Peyer's patch (tissue), 4 donors: ENCODE data around the gene MLX. TPM values are rescaled to one million over a fixed set of nuclear protein-coding genes. Genes with fewer than 3 reads are reported as not detected.
"Not testable (repeated sequence)": the region's sequence is repeated elsewhere in the genome, so short reads cannot be mapped to it uniquely, and the experiment has no call there.

Experiments used
- DNase-seq, 3 donors: peaks; one replicate each; pipeline ENCODE4 v3.0.0-alpha.2; 2017 to 2019
- H3K27ac ChIP-seq, 4 donors: fragments of 200-600 bp; sonication (generic); one replicate each; pipeline ENCODE4 v1.5.1; 2016 to 2019
- H3K27me3 ChIP-seq, 2 donors: fragments of 200-600 bp; sonication (generic); one replicate each; pipeline ENCODE4 v1.5.1; 2019
- H3K36me3 ChIP-seq, 3 donors: fragments of 200-600 bp; sonication (generic); one replicate each; pipeline ENCODE4 v1.5.1; 2016 to 2019
- H3K4me1 ChIP-seq, 4 donors: fragments of 200-600 bp; sonication (generic); one replicate each; pipeline ENCODE4 v1.5.1; 2016 to 2019
- H3K4me3 ChIP-seq, 4 donors: fragments of 200-600 bp; sonication (generic); 1 replicate in 3 of 4; 2 replicates in 1 of 4; pipeline ENCODE4 v1.5.1; 2016 to 2019; ENCODE audit warnings: mild to moderate bottlenecking in 1 of 4
- H3K9me3 ChIP-seq, 4 donors: fragments of 200-600 bp; sonication (generic); one replicate each; pipeline ENCODE4 v1.5.1; 2016 to 2019; ENCODE audit warnings: mild to moderate bottlenecking in 1 of 4
- POLR2A ChIP-seq, 2 donors: fragments of 450-650 bp; IDR thresholded peaks; one replicate each; pipeline ENCODE4 v1.5.1; 2017; ENCODE audit warnings: antibody characterized with exemption in 2 of 2, mild to moderate bottlenecking in 2 of 2, moderate library complexity in 2 of 2
- total RNA-seq, 4 donors: library from RNA; depleted of rRNA; stranded (reverse); fragments of >200 nt; gene quantifications; one replicate each; pipeline ENCODE4 v1.1.0, GENCODE V29; 2016
- TF ChIP-seq, protein P1 (sequence below), 6 experiments: fragments of 450-650 bp in 4 of 6; fragments of 200-600 bp in 2 of 6; sonication (generic) in 1 of 6; IDR thresholded peaks; one replicate each; pipeline ENCODE4 v1.5.1; 2017 to 2019; ENCODE audit warnings: antibody characterized with exemption in 6 of 6, mild to moderate bottlenecking in 3 of 6, moderate library complexity in 1 of 6

MLX gene
- total RNA-seq, 4 donors from 2014 or later = 65.2 to 180 (median 133) TPM

DNA sequence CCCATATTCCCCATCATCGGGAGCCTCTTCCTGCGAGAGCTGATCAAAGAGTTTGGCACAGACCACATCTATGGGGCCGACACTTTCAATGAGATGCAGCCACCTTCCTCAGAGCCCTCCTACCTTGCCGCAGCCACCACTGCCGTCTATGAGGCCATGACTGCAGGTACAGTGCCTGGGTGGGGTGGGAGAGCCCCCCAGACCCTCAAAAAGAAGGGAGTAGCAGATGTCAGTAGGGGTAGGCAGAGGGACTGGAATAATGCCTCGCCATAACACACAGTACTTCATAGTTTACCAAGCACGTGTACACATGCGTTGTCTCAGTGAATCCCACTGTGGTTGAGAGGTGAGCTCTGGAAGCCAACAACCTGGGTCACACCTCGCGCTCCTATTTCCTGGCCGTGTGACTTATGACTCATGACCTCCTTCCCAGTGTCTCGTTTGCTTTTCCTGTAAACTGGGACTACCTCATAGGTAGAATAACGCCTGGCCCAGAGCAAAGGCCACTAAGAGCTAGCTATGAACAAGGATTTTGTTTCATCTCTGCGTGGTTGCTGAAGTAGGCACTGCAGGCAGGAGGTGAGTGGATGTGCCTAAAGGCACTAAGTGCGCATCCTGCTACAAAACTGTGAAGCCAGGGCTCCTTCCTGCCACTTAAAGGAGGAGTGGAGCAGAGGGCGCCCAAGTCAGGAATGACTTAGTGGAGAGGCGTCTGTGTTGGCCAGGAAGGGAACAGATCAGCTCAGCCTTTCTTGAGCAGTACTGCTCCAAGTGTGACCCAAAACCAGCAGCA is 25.7 kb upstream of the MLX start:
- peaks cover 0 to 30% (median 7%) of the 10 kb centered on the region in 4 donors for H3K4me1 ChIP-seq
- H3K36me3 ChIP-seq = peaks cover 0 to 40% (median 0%) of the 10 kb centered on the region in 3 donors
- no peak overlapping the region for H3K4me3 ChIP-seq
- no peaks in the 10 kb centered on the region for H3K9me3 ChIP-seq
- H3K27me3 ChIP-seq = no peaks in the 10 kb centered on the region
- DNase-seq = peak in 1 of 3 donors; percentile 83
- H3K27ac ChIP-seq = peak overlapping the region in 3 of 4 donors; percentile 59 to 80 (median 79)
- TF ChIP-seq POLR2A (IDR thresholded peaks at IDR 0.05) = peak in 1 of 2 donors; percentile 71
- TF ChIP-seq, protein P1, sequence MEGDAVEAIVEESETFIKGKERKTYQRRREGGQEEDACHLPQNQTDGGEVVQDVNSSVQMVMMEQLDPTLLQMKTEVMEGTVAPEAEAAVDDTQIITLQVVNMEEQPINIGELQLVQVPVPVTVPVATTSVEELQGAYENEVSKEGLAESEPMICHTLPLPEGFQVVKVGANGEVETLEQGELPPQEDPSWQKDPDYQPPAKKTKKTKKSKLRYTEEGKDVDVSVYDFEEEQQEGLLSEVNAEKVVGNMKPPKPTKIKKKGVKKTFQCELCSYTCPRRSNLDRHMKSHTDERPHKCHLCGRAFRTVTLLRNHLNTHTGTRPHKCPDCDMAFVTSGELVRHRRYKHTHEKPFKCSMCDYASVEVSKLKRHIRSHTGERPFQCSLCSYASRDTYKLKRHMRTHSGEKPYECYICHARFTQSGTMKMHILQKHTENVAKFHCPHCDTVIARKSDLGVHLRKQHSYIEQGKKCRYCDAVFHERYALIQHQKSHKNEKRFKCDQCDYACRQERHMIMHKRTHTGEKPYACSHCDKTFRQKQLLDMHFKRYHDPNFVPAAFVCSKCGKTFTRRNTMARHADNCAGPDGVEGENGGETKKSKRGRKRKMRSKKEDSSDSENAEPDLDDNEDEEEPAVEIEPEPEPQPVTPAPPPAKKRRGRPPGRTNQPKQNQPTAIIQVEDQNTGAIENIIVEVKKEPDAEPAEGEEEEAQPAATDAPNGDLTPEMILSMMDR (IDR thresholded peaks at IDR 0.05) = no peak

DNA sequence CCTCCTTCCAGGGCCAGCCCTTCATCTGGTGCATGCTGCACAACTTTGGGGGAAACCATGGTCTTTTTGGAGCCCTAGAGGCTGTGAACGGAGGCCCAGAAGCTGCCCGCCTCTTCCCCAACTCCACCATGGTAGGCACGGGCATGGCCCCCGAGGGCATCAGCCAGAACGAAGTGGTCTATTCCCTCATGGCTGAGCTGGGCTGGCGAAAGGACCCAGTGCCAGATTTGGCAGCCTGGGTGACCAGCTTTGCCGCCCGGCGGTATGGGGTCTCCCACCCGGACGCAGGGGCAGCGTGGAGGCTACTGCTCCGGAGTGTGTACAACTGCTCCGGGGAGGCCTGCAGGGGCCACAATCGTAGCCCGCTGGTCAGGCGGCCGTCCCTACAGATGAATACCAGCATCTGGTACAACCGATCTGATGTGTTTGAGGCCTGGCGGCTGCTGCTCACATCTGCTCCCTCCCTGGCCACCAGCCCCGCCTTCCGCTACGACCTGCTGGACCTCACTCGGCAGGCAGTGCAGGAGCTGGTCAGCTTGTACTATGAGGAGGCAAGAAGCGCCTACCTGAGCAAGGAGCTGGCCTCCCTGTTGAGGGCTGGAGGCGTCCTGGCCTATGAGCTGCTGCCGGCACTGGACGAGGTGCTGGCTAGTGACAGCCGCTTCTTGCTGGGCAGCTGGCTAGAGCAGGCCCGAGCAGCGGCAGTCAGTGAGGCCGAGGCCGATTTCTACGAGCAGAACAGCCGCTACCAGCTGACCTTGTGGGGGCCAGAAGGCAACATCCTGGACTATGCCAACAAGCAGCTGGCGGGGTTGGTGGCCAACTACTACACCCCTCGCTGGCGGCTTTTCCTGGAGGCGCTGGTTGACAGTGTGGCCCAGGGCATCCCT is 23.5 kb upstream of the MLX start:
- no peaks in the 10 kb centered on the region for H3K9me3 ChIP-seq
- no peak overlapping the region for H3K27ac ChIP-seq
- peaks cover 0 to 27% (median 0%) of the 10 kb centered on the region in 4 donors for H3K4me1 ChIP-seq
- TF ChIP-seq, protein P1 (IDR thresholded peaks at IDR 0.05) = no peak
- no peak for TF ChIP-seq POLR2A (IDR thresholded peaks at IDR 0.05)
- no peak for DNase-seq
- no peak overlapping the region for H3K4me3 ChIP-seq
- H3K36me3 ChIP-seq = peaks cover 0 to 40% (median 0%) of the 10 kb centered on the region in 3 donors
- H3K27me3 ChIP-seq = no peaks in the 10 kb centered on the region

DNA sequence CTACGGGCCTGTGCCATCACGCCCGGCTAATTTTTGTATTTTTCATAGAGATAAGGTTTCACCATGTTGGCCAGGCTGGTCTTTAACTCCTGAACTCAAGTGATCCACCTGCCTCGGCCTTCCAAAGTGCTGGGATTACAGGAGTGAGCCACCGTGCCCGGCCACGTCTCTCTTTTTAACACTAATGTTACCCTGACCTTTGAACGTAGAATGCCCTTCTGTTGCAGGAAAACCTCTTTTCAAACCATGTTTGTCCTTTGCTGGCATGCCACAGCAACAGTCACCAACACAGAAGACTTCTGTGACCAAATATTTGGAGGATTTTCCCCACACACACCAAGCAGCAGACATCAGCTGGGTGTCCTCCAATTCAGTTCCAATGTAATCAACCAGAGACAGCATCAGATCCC is 22.0 kb upstream of the MLX start:
- Histone ChIP-seq H3K9me3 (no peaks in the 10 kb centered on the region), H3K4me1 (peaks cover 0 to 34% (median 0%) of the 10 kb centered on the region in 4 donors), H3K36me3 (peaks cover 0 to 27% (median 0%) of the 10 kb centered on the region in 3 donors), H3K4me3 (no peak overlapping the region), H3K27me3 (no peaks in the 10 kb centered on the region), H3K27ac (no peak overlapping the region)
- DNase-seq = no peak
- TF ChIP-seq POLR2A (IDR thresholded peaks at IDR 0.05) = no peak
- TF ChIP-seq, protein P1 (IDR thresholded peaks at IDR 0.05) = no peak

DNA sequence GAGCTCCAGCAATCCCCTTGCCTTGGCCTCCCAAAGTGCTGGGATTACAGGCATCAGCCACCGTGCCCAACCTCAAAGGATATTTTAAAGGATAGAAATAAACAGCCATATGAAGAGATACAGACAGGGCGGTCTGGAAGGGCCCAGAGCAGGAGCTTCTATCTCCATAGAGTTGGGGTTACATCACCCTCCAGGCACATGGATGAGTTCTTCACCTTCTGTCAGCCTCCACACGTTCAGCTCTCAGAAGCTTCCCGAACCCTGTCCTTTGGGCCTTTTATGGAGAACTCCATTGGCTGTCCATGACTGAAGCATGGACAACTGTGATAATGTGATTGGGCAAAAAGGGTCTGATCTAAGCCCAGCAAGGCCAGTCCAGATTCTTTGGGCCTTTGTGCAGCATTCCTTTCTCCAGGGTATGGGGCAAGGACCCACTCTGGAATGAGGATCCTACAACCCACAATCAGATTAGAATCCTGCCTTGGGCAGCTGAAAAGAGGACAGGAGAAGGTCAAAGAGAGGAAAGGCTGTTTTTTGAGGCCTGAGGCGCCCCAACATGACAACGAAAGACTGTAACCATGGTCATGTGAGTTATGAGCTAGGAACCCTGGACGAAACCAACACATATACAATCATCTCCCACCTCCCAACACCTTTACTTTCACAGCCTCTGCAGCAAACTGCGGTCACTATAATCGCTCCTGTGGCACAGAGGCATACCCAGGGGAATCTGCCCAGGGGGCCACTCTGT is 21.0 kb upstream of the MLX start:
- H3K27me3 ChIP-seq, DNase-seq, H3K27ac ChIP-seq, H3K4me3 ChIP-seq, H3K9me3 ChIP-seq: not testable (repeated sequence)
- peaks cover 0 to 25% (median 0%) of the 10 kb centered on the region in 3 donors for H3K36me3 ChIP-seq
- H3K4me1 ChIP-seq = peaks cover 0 to 31% (median 0%) of the 10 kb centered on the region in 4 donors

DNA sequence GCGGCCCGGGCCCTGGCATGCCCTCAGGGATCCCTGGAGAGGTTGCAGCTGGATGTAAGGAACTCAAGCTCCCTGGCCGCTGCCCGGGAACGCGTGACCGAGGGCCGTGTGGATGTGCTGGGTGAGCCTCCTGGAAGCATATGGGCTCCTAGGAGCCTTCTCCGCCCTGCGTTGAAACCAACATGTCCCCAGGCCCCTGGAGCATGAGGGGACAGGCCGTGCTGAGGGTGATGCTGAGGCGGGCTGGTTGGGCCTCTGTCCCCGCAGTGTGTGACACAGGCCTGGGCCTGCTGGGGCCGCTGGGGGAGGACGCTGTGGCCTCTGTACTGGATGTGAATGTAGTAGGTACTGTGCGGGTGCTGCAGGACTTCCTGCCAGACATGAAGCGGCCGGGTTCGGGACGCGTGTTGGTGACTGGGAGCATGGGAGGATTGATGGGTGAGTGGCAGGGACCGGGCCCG is 19.9 kb upstream of the MLX start:
- Histone ChIP-seq H3K36me3 (peaks cover 0 to 21% (median 0%) of the 10 kb centered on the region in 3 donors), H3K27ac (no peak overlapping the region), H3K9me3 (no peaks in the 10 kb centered on the region), H3K4me3 (no peak overlapping the region), H3K4me1 (peaks cover 0 to 20% (median 0%) of the 10 kb centered on the region in 4 donors), H3K27me3 (no peaks in the 10 kb centered on the region)
- no peak for DNase-seq
- TF ChIP-seq POLR2A (IDR thresholded peaks at IDR 0.05) = no peak
- TF ChIP-seq, protein P1 (IDR thresholded peaks at IDR 0.05) = no peak
